HG02981 (cell line): ENCODE results near the gene TPBGL.
A peak's percentile ranks its signal among the peaks of the same experiment; 100 is the strongest.
"Not testable (repeated sequence)": the region's sequence is repeated elsewhere in the genome, so short reads cannot be mapped to it uniquely, and the experiment has no call there.

Source experiments
- ATAC-seq: cut with Tn5 transposase; IDR thresholded peaks from one replicate; pipeline ENCODE4 v1.9.1; 2021; ENCODE audit warnings: mild to moderate bottlenecking, moderate library complexity; ENCODE audit not compliant: unreplicated experiment

Gene TPBGL

GRCh38 chr11:75270896-75271418, 30.4 kb downstream of the TPBGL start:
- ATAC-seq = no peak

DNA sequence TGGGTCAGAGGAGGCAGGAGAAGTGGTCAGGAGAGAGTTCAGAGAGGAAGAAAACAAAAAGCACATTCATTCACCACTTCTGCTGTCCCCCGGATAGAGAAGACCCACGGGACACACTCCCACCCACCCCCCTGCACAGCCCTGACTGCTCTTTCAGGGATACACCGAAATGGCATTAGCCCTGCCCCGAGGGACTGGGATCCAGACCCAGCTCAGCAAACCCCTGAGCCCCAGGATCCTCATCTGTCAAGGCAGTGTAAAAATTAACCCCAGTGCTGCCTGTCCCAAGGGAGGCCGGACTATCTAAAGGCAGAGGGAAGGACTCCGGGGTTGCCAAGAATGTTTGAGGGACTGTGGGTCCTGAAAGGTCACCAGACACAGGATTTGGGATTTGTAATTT, 31.2 kb downstream of the TPBGL start:
- ATAC-seq = no peak

DNA sequence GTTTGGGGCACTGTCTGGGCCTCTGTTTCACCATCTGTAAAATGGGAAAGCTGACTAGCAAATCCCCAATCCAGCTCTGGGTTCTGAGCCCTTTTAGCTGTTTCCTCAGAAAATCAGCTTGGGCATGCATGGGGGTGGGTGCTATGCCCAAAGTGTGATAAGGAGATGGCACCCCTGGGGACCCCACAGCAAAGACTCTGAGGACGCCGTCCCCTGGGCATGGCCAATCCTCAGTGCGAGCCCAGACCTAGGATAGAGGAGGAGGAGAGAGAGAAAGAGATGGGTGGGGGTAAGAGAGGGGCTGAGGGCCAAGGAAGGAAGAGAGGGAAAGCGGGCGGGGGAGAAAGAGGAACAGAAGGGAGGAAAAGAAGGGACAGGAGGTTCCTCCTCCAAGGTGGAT, 31.8 kb downstream of the TPBGL start:
- no peak for ATAC-seq

DNA sequence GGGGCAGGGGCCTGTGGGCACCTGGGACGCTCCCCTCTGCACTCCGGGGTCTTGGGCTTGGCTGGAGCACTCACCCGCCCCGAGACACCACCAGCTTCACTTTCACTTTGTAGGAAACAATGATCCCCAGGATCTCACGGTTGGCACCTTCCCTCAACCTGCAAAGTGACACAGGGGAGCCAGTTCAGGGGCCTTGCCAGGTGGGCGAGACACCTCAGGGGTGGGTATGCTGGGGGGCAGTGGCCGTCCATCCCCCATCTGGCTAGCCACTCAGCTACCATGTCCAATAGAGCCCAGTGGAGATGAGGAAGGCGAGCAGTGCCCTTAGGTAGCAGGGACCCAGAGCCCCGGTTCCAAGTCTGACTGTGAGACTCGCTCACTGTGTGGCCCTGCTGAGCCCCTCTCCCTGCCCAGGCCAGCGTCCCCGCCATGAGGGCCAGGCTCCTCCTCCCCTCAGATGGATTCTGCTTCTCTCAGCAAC, 32.3 kb downstream of the TPBGL start:
- no peak for ATAC-seq

DNA sequence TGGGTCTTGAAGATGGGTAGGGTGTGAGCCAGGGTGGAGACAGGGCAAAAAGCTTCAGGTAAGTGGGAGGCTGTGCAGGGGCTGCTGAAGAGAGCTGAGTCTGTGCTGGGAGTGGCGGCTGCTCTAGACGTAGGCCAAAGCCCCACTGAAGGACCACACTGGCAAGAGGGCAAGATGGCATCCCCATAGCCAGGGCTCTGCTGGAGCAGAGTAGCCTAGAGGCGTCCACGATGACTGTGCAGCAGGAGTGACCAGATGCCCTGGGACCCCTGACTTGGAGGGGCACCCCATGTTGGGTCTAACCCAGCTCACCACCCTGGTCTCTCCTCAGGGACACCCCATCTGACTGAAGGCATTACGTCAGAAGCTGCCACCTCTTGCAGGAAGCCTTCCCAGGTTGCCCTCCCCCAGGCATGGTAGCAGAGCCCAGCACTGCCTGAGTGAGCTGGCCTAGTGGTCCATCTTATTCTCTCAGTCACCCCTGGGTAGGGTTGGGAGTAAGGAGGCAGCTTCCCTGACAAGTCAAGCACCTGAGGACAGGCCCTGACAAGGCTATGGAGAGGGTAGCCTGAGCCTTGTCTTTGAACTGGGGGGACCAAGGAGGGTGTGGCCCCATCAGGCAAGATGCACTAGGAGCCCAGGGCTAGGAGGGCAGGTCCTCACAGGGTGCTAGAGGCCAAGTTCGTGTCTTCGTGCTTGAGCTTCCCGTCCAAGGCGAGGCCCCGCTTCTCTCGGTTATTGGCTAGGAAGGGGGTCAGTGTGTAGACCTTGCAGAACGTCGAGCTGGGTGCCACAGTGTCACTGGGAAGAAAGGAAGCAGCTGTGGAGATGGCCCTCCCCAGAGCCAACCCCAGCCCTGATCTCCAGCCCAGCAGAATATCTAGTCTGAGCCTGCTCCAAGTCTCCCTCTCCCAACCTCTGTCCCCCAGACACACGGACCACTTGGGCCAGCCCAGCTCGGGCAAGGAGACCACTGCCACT, 33.1 kb downstream of the TPBGL start:
- ATAC-seq = no peak

DNA sequence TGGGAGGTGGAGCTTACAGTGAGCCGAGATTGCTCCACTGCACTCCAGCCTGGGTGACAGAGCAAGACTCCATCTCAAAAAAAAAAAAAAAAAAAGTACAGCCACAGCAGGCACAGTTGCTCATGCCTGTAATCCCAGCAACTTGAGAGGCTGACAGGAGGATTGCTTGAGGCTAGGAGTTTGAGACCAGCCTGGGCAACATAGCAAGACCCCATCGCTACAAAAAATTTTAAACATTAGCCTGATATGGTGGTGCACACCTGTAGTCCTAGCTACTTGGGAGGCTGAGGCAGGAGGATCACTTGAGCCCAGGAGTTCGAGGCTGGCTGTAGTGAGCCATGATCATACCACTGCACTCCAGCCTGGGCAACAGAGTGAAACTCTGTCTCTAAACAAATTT, 34.1 kb downstream of the TPBGL start:
- not testable (repeated sequence) for ATAC-seq

DNA sequence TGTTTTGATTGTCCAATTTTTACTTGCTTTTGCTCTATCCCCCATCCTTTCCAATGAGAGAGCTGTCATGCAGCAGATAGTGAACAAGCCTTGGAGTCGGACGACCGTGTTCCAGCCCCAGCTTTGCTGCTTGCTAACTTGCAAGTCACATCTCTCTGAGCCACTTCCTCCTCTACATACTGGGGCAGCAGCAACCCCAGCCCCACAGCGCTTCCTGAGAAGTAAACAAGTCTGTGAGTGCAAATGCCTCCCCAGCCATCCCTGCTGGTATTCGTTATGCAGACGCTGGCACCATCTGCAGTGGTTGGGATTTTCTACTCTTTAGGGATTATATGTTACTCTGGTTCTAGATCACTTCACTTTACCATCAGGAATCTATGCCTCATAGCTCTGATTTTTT, 35.0 kb downstream of the TPBGL start:
- no peak for ATAC-seq

DNA sequence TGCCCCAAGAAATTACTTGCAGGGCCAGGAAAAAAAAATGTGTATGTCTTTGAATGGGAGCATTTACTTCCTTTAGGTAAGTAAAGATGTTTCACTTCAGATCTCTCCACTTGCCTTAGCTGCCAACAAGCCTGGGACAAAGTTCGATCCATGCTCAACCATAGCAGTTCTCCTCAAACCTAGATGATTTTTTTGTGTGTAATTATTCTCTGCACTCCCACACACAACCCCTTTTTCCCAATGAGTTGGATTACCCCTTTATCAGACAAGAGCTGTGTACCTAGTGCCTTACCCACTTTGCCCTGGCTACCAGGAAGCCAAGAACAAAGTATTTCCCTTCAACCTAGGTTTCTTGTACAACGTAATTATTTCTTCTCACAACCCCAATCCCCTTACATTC, 35.6 kb downstream of the TPBGL start:
- no peak for ATAC-seq

DNA sequence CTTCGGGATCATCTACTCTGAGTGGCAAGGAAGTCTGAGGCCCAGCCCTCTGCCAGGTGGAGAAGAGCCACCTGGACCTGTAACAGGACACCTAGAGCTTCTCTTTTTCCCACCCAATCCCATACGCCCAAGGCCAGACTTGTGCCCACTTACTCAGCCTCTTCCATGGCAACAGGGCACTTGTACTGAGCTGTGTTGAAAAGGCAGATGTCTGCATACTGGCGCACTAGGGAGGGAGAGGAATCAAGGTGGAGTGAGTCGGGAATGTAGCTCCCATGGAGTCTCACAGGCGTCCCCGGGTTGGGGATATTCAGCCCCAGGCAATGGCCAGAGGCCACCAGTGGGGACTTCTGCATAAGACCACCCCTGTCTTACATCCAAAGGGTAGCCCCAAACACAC, 36.1 kb downstream of the TPBGL start:
- ATAC-seq = no peak

DNA sequence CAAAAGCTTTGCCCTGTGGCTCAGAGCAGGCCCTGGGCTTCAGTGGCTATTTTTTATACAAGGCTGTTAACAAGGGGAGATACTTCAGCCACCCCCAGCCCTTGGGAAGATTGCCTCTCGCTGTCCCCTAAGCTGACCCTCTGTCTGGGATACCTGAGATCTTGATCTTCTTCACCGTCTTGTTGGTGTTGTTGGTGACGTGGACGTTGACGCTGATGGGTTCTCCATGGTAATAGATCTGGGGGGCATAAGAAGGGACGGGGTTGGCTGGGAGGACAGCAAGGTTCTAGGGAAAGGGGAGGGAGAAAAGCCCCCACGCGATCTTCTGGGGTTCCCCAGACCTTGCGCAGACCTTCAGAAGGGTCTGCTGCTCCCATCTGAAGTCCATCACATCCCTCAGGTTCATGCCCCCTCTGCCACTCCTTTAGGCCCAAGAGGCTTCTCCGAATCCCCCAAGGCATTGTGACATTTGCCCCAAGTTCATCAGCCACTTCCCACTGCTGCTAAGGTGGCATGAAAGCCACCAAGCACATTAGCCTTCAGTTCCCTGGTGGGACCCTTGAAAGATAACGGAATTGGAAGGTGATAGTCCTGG, 36.7 kb downstream of the TPBGL start:
- no peak for ATAC-seq

GRCh38 chr11:75277991-75278790, 37.6 kb downstream of the TPBGL start:
- ATAC-seq = no peak

DNA sequence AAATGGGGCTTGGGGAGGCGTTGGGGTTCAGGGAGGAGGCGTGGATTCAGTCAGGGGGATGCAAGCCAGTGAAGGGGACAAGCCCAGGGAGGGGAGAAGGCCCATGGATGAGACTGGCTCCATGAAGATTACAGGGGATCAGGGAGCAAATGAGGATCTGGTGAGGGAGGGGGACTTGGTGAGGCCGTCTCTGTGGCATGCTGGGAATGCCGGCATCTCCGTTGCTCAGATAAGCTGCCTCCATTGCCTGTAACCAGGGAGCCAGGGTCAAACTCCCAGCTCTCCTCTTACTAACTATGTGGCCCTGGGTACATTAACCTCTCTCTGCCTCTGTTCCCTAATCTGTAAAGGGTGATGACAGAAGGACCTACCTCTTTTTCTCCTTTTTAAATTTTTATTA, 38.7 kb downstream of the TPBGL start:
- no peak for ATAC-seq

DNA sequence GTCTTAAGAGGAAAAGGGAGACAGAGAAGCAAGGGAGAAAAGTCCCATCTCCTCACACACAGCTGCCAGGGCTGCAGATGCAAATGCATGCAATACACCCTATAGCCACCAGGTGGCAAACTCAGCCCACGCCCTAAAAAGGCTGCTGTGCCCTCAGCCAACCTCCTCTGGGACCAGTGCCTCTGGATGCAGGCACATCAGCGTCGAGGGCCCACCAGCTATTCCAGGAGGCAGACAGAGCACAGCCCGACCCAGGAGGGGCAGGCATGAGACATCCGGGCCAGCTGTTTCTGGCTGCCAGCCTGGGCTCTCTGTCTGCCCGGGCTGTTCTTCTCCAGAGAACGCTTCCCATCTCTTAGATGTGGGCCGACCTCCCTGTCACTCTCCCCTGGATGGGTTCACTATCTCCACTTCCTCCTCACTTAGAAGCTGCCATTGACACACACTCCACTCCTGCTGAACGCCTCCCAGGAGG, 39.7 kb downstream of the TPBGL start:
- peak; percentile 45 for ATAC-seq

- no peak for ATAC-seq
These were observed 40.3 kb downstream of the TPBGL start for GRCh38 chr11:75280770-75281468.

- no peak for ATAC-seq
These were observed 41.0 kb downstream of the TPBGL start for GRCh38 chr11:75281469-75282095.

GRCh38 chr11:75283391-75283931, 42.9 kb downstream of the TPBGL start:
- ATAC-seq = no peak

DNA sequence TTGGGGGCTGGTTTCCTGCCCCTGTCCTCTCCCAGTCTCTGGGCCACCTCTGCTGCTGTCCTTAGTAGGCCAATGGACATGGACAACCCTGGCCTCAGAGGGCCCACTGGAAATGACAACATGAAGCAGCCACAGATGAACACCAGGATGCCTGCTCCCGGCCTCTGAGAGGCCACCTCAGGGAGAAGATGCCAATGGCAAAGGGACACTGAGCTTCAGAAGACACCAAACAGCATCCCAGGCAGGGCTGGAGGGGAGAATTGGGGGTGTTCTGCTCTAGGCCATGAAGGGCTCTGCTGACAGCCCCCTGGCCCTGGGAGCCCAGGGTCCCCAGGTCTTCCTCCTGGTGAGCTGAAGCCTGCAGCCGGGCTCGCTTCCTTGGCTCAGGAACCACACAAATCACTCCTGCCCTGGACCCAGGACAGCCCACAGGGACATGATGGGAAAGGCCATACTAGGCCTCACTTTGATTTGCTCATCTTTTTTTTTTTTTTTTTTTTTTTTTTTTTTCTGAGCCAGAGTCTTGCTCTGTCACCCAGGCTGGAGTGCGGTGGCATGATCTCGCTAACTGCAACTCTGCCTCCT, 45.3 kb downstream of the TPBGL start:
- no peak for ATAC-seq

- ATAC-seq = no peak
These were observed 46.4 kb downstream of the TPBGL start for GRCh38 chr11:75286826-75287465.

- no peak for ATAC-seq
These were observed 47.0 kb downstream of the TPBGL start for GRCh38 chr11:75287579-75287978.
